IPS-18a (cell line): ENCODE results near the gene TRPC6.
"Not testable (repeated sequence)": the region's sequence is repeated elsewhere in the genome, so short reads cannot be mapped to it uniquely, and the experiment has no call there.

Experiments used
- H3K27ac ChIP-seq: one replicate; pipeline ENCODE4 v1.5.1; 2013; ENCODE audit warnings: low read length
- H3K27me3 ChIP-seq: one replicate; pipeline ENCODE4 v1.6.1; 2013; ENCODE audit warnings: mild to moderate bottlenecking, low read length; ENCODE audit not compliant: control insufficient read depth, insufficient read depth
- H3K36me3 ChIP-seq: one replicate; pipeline ENCODE4 v1.6.1; 2013; ENCODE audit warnings: low read depth, low read length; ENCODE audit not compliant: control insufficient read depth
- H3K4me1 ChIP-seq: one replicate; pipeline ENCODE4 v1.6.1; 2013; ENCODE audit warnings: low read depth, low read length; ENCODE audit not compliant: control insufficient read depth
- H3K4me3 ChIP-seq: one replicate; pipeline ENCODE4 v1.5.1; 2013; ENCODE audit warnings: low read length
- H3K9ac ChIP-seq: one replicate; pipeline ENCODE4 v1.6.1; 2013; ENCODE audit warnings: mild to moderate bottlenecking, low read length, moderate library complexity
- H3K9me3 ChIP-seq: one replicate; pipeline ENCODE4 v1.6.1; 2013; ENCODE audit warnings: low read depth, low read length; ENCODE audit not compliant: control insufficient read depth

Gene TRPC6

DNA sequence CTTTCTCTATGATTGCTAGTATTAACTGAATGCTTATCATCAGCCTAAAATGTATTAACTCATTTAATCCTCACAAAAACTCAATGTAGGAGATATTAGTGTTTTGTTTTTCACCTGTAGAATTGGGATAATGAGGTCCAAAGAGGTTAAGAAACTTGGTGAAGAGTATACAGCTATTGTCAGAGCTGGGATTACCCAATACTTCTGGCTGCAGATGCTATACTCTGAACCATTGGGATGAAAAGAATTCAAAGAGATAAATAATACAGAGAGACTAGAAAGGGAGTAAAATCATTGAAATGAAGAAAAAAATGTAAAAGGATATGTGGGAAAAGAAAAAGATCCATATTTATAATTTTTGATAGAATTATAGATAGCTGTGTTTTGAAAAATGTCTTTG, 137.1 kb downstream of the TRPC6 start:
- Histone ChIP-seq H3K36me3 (no peaks in the 10 kb centered on the region), H3K9ac (no peak overlapping the region), H3K4me3 (no peak overlapping the region), H3K9me3 (no peaks in the 10 kb centered on the region), H3K27me3 (no peaks in the 10 kb centered on the region), H3K4me1 (no peaks in the 10 kb centered on the region), H3K27ac (no peak overlapping the region)

- H3K9me3 ChIP-seq, result no peaks in the 10 kb centered on the region
- no peaks in the 10 kb centered on the region for H3K36me3 ChIP-seq
- H3K4me3 ChIP-seq, result no peak overlapping the region
- H3K4me1 ChIP-seq, result no peaks in the 10 kb centered on the region
- H3K27me3 ChIP-seq, result no peaks in the 10 kb centered on the region
- H3K27ac ChIP-seq, result no peak overlapping the region
- no peak overlapping the region for H3K9ac ChIP-seq
Measured at GRCh38 chr11:101446238-101446637, 137.6 kb downstream of the TRPC6 start.

DNA sequence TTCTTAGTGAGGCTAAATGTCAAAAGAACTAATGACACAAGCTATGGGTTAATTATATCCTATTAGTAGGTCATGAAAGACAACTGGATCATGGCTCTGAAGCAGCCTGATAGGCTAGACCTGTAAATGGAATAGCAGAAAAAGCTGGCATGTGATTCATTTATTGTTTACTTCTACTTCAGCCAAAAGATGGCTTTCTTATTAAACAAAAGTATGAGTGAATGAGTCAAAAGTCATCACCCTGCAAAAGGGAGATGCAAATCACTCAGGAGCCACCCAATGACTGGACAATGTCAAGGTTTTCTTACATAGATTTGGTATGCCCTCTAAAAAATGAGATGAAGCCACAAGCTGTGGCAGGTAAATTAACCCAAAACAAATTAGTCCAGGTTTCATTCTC, 138.0 kb downstream of the TRPC6 start:
- H3K27ac ChIP-seq, result no peak overlapping the region
- H3K36me3 ChIP-seq, result no peaks in the 10 kb centered on the region
- no peaks in the 10 kb centered on the region for H3K27me3 ChIP-seq
- no peak overlapping the region for H3K4me3 ChIP-seq
- no peaks in the 10 kb centered on the region for H3K4me1 ChIP-seq
- no peak overlapping the region for H3K9ac ChIP-seq
- H3K9me3 ChIP-seq, result no peaks in the 10 kb centered on the region

DNA sequence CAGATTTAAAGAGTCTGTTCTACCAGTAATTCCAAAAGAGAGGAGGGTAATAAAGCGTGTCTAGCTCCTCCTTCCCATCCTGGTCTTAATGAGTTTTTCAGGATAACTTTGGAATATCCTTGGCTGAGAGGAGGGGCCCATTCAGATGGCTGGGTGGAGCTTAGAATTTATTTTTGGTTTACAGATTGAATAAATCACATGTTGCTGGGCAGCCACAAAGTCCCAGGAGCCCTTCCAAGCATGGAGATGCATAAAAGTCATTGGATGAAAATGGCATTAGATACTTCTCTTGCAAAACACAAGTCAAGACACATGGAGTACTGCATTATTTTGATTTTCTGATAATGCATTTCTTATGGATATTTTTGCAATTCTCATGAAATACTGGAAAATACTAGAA, 139.0 kb downstream of the TRPC6 start:
- Histone ChIP-seq H3K9ac (no peak overlapping the region), H3K27ac (no peak overlapping the region), H3K36me3 (no peaks in the 10 kb centered on the region), H3K4me1 (no peaks in the 10 kb centered on the region), H3K9me3 (no peaks in the 10 kb centered on the region), H3K4me3 (no peak overlapping the region), H3K27me3 (no peaks in the 10 kb centered on the region)

GRCh38 chr11:101444164-101444563, 139.6 kb downstream of the TRPC6 start:
- Histone ChIP-seq H3K36me3 (no peaks in the 10 kb centered on the region), H3K4me3 (no peak overlapping the region), H3K9ac (no peak overlapping the region), H3K9me3 (no peaks in the 10 kb centered on the region), H3K27ac (no peak overlapping the region), H3K27me3 (no peaks in the 10 kb centered on the region), H3K4me1 (no peaks in the 10 kb centered on the region)

GRCh38 chr11:101442936-101443521, 140.8 kb downstream of the TRPC6 start:
- no peak overlapping the region for H3K9ac ChIP-seq
- H3K9me3 ChIP-seq, result no peaks in the 10 kb centered on the region
- H3K4me1 ChIP-seq, result no peaks in the 10 kb centered on the region
- no peaks in the 10 kb centered on the region for H3K27me3 ChIP-seq
- H3K4me3 ChIP-seq, result no peak overlapping the region
- no peak overlapping the region for H3K27ac ChIP-seq
- no peaks in the 10 kb centered on the region for H3K36me3 ChIP-seq

DNA sequence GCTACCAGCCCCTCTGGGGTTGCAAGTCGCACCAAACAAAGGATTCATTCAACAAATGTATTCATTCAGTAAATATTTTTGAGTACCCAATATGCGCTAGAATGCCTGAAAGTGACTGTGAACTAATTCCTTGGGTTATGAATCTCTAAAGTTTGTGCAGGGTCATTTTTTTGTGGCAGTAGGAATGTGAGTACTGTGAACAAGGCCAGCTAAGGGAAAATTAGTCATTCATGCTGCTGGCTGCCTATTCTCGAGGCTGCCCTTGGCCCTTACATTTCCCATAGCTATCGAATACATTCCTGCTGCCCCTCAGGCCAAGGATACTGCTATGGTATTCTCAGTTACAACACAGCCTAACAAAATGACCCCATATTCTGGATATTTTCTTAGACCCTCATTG, 141.6 kb downstream of the TRPC6 start:
- H3K36me3 ChIP-seq, result no peaks in the 10 kb centered on the region
- H3K27me3 ChIP-seq, result no peaks in the 10 kb centered on the region
- H3K9ac ChIP-seq, result no peak overlapping the region
- H3K9me3 ChIP-seq, result no peaks in the 10 kb centered on the region
- no peak overlapping the region for H3K4me3 ChIP-seq
- H3K4me1 ChIP-seq, result no peaks in the 10 kb centered on the region
- H3K27ac ChIP-seq, result no peak overlapping the region

- Histone ChIP-seq H3K27me3 (no peaks in the 10 kb centered on the region), H3K9me3 (no peaks in the 10 kb centered on the region), H3K27ac (no peak overlapping the region), H3K36me3 (no peaks in the 10 kb centered on the region), H3K9ac (no peak overlapping the region), H3K4me1 (no peaks in the 10 kb centered on the region), H3K4me3 (no peak overlapping the region)
Measured at GRCh38 chr11:101441747-101442146, 142.1 kb downstream of the TRPC6 start.

GRCh38 chr11:101439488-101439887, 144.3 kb downstream of the TRPC6 start:
- Histone ChIP-seq H3K27me3 (no peaks in the 10 kb centered on the region), H3K9ac (no peak overlapping the region), H3K9me3 (no peaks in the 10 kb centered on the region), H3K4me3 (no peak overlapping the region), H3K36me3 (no peaks in the 10 kb centered on the region), H3K27ac (no peak overlapping the region), H3K4me1 (no peaks in the 10 kb centered on the region)

DNA sequence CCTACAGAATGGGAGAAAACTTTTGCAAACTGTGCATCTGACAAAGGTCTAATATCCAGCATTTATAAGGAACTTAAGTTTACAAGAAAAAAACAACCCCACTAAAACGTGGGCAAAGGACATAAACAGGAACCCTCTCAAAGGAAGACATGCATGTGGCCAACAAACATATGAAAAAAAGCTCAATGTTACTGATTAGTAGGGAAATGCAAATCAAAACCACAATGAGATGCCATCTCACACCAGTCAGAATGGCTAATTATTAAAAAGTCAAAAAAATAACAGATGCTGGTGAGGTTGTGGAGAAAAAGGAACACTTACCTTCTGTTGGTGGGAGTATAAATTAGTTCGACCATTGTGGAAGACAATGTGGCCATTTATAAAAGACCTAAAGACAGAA, 145.1 kb downstream of the TRPC6 start:
- not testable (repeated sequence) for H3K9ac ChIP-seq, H3K4me1 ChIP-seq, H3K9me3 ChIP-seq, H3K4me3 ChIP-seq, H3K36me3 ChIP-seq, H3K27me3 ChIP-seq, H3K27ac ChIP-seq

- H3K4me3 ChIP-seq, result no peak overlapping the region
- no peaks in the 10 kb centered on the region for H3K27me3 ChIP-seq
- no peaks in the 10 kb centered on the region for H3K9me3 ChIP-seq
- H3K4me1 ChIP-seq, result no peaks in the 10 kb centered on the region
- no peaks in the 10 kb centered on the region for H3K36me3 ChIP-seq
- no peak overlapping the region for H3K27ac ChIP-seq
- no peak overlapping the region for H3K9ac ChIP-seq
Measured at GRCh38 chr11:101438126-101438525, 145.7 kb downstream of the TRPC6 start.

DNA sequence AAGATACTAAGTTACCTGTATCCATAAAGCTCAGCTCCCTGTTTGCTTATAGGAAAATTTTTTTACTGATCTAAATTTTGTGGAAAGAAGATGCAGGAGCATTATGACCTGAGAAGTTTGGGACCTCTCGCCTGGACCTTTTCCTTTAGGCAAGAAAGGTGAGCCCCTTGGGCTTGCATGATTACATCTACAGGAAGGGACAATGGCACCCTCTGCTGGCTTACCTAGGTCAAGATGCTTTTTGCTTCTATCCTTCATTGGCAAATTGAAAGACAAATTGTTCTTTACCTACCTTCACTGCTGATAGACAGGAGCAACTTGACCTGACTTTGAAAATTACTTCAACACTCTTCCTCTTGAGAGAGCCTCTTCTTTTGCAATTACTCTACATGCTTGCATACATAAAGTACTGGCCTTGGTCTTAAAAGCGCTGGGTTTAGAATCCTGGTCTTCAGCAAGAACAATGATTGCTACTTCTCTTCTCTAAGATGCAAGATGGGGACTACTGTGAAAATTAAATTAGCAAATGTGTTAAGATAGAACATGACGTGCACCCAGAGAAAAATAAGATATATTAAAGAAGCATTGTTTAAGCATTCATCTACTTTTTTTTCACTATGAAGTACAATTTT, 147.2 kb downstream of the TRPC6 start:
- Histone ChIP-seq H3K9me3 (no peaks in the 10 kb centered on the region), H3K27me3 (no peaks in the 10 kb centered on the region), H3K27ac (no peak overlapping the region), H3K9ac (no peak overlapping the region), H3K36me3 (no peaks in the 10 kb centered on the region), H3K4me3 (no peak overlapping the region), H3K4me1 (no peaks in the 10 kb centered on the region)
